ENCODE results near the gene CFAP92.
A peak's percentile ranks its signal among the peaks of the same experiment; 100 is the strongest.

CFAP92 gene, protein sequence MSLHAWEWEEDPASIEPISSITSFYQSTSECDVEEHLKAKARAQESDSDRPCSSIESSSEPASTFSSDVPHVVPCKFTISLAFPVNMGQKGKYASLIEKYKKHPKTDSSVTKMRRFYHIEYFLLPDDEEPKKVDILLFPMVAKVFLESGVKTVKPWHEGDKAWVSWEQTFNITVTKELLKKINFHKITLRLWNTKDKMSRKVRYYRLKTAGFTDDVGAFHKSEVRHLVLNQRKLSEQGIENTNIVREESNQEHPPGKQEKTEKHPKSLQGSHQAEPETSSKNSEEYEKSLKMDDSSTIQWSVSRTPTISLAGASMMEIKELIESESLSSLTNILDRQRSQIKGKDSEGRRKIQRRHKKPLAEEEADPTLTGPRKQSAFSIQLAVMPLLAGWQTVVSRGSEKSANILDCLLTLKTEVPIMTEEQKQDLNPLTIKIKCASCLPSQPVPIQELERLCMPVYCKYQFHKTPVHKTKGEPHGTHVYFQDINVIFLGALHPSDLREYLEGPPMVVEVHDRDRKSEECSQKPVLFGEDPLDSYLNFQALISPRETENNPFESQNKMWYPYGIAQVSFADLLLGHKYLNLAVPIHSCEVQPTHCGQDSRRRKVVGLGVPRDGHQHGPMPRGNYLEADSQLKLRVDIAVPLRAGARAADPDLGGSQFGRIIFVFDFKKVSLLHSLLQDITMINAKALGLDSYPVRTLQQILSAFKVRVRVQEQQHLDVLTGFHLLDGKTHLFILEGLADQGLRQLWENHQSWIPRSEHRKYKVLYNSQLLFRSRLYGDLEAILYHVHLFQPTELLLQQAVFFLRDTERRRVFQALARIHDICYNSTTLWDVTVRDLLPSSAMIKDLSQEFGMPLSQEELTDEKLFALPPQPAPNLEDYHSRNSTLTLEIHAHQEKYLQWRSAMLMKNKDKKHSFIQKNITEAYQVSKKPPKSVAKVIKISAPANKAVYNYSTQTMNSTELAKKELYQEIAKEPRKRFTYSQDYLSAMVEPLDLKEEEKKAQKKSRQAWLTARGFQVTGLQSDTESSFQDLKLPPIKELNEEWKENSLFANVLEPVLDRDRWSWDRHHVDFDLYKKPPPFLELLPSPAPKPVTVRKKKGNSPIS

GRCh38 chr3:128993461-128994172 is at the start of gene CFAP92:
CFAP92 (minus strand) TSS chr3:128994076; CDS start chr3:128993304, 772 bp downstream.
- peak; percentile 85 for DNase-seq (ENCODE audit: low read depth)

- no peak for DNase-seq (ENCODE audit: low read depth)
Measured at GRCh38 chr3:129040579-129041300, 46.9 kb upstream of the CFAP92 start.

- no peak for DNase-seq (ENCODE audit: low read depth)
Measured at GRCh38 chr3:129040039-129040336, 46.1 kb upstream of the CFAP92 start.

DNA sequence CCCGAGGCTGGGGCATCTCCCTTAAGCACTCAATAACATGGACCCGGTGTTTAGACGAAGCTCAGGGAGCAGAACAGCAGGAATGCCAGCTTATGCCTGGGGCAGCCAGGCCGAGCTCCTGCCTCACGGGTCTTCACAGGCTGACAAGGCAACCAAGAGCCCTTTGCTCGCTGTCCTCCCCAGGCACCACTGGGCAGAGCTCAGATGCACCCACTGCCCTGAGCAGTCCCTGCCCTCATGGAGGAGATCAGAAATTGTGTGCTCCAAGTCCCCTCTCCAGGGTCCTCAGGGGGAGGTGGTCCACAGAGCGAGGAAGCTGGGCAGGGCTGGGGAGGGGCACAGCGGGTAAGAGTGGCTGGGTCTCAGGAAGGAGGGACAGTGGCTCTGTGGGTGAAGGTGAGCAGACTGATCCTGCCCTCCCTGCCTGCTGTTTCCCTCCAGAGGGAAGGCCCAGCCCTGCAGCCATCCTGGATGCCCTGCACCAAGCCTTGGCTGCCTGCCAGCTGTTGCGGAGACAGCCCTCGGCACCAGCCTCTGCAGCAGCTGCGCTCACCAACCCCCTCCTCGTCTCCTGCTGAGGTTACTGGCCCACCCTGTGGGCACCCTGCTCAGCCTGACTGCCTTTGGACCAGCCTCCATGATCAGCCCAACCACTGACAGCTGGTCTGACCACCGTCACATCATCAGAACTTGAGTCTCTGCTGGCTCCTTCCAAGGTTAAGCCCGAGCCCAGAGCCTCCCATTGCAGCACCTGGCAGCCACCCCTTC is 45.6 kb upstream of the CFAP92 start:
- DNase-seq (ENCODE audit: low read depth) = no peak

DNA sequence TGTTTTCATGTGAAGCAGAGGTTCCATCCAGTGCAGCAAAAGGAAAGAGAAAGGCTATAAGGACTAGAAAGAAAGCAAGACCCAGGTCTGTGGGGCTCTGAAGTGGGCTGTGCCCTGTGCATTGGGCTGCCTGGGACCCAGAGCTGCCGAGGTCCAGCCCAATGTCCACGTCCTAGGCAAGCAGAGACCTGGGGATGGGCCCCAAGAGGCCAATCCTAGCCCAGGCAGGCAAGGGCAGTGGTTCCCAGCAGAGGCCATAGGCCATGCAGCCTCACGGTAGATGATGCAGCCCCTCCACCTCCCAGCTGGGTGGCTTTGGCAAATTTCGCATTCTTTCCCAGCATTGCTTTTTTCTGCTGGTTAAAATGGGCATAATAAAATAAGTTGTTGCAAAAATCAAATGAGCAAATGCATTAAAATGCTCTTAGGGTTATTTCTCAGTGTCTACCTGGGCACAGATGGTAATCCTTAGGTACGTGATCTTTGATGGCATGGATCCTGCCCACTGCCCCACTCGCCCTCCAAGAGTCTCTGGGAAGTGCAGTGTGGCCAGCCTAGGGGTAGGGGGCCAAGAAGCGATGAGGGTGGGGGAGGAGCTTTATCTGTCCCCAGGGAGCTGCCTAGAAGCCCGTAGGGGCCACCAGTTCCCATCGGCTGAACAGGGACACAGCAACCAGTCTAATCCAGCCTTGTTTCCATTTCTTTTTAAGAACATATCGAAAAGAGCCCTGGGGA is 44.4 kb upstream of the CFAP92 start:
- DNase-seq (ENCODE audit: low read depth) = no peak

DNA sequence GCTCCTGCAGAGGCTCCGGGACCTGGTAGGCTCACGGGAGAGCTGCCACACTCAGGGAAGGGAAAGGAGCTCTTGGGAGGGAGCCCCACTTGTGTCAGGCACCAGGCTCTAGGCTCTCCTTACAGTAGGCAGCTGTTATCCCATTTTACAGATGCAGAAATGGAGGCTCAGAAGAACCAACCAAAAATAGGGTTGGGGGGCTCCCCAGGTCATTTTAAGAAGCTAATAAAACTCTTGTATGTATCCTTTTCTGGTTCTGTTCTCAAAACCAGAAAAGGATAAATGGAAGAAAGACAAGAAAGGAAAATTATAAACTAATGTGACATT is 43.2 kb upstream of the CFAP92 start:
- DNase-seq (ENCODE audit: low read depth) = no peak

- no peak for DNase-seq (ENCODE audit: low read depth)
Measured at GRCh38 chr3:129036222-129037092, 42.6 kb upstream of the CFAP92 start.

DNA sequence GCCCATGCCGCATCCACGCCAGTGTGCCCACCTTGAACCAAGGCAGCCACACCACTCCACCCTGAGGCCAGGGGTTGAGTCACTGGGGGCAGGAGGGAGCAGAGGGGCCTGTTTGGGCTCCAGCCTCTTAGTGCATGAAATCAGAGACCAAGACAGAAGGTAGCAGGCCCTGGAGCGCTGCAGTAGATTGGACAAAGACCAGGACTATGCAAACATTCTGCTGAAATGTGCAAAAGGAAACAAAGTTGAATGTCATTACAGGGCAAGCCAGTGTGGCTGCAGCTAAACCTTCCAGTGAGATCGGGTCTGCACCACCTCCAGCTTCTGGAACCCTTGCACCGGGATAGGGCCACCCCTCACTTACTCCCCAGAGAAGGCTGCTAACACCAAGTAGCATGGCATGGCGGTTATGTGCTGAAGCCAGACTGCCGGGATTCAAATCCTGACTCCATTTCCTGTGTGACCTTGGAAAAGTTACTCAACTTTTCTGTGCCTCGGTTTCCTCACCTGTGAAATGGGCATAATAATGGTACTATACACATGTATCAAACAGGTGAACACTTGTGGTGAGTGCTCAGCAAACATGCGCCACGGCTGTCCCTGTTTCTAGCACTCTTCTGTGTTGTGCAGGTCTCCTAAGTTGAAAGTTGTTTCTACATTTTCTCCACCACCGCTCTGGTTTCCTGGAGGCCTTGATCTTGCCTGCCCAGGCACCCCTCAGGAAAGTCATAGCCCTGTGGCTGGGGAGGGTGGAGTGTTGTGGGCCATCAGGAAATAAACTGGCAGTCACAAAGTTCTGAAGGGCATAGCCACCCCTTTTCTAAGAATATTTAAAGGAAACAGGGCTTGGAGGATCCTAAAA is 41.7 kb upstream of the CFAP92 start:
- DNase-seq (ENCODE audit: low read depth) = no peak

DNA sequence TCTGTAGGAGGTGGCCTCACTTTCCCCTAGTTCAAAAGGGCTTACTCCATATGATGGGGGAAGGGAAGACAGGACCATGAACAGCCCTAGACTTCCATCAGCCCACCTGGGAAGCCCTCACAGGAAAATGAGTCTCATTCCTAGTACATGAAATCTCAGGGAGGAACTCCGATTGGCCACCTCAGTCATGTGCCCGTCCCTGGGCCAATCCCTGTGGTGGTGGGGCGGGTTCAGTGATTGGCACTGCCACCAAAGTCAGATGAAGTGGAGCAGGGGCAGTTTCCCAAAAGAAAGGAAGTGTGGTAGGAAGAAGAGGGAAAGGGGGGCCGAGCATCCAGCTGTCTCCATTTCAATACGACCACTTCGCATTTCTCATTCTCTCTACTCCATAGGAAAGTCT is 40.8 kb upstream of the CFAP92 start:
- DNase-seq (ENCODE audit: low read depth) = no peak

- DNase-seq (ENCODE audit: low read depth) = no peak
Measured at GRCh38 chr3:129033633-129034321, 39.9 kb upstream of the CFAP92 start.

DNA sequence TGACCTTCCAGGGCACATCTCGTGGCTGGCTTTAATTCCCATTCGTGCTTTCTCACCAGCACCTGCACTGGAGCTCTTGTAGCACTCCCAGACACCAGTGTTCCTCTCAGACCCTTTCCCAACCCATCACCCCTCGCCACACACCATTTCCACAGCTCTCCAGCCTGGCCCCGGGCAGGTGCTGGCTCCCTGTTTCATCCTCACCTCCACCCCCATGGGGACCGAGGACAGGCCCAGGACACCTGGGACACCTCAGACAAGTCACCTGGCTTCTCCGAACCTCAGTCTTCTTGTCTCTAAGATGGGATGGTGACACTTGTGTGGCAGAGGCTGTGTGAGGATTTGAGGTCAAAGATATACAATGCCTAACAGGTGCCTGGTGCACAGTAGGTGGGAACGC is 39.3 kb upstream of the CFAP92 start:
- DNase-seq (ENCODE audit: low read depth) = no peak

GRCh38 chr3:129032716-129033115 is 38.8 kb upstream of the CFAP92 start:
- DNase-seq (ENCODE audit: low read depth) = no peak

- DNase-seq (ENCODE audit: low read depth) = no peak
Measured at GRCh38 chr3:129031476-129032215, 37.8 kb upstream of the CFAP92 start.

- DNase-seq (ENCODE audit: low read depth) = no peak
Measured at GRCh38 chr3:129030611-129031010, 36.7 kb upstream of the CFAP92 start.

- no peak for DNase-seq (ENCODE audit: low read depth)
Measured at GRCh38 chr3:129028866-129029265, 35.0 kb upstream of the CFAP92 start.

DNA sequence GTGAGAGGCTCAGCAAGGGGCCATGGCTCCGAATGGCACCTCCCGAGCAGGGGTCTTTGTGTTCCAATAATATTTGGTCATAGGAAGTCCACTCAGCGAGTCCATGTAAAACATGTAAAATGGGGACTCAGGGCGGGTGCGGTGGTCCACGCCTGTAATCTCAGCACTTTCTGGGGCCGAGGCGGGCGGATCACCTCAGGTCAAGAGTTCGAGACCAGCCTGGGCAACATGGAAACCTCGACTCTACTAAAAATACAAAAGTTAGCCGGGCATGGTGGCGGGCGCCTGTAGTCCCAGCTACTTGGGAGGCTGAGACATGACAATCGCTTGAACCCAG is 33.6 kb upstream of the CFAP92 start:
- DNase-seq (ENCODE audit: low read depth) = no peak
